ENCODE measurements around the gene TBR1.

- no peak for TF ChIP-seq CTCF (IDR thresholded peaks at IDR 0.05)
- no peak for TF ChIP-seq EZH2 (IDR thresholded peaks at IDR 0.05)
- no peak for TF ChIP-seq EZH2phosphoT487 (IDR thresholded peaks at IDR 0.05)
Measured at GRCh38 chr2:161415987-161416707, at the start of gene TBR1.
